WTC11 (cell line): ENCODE results near the gene DNAAF5. TPM values are rescaled to one million over a fixed set of nuclear protein-coding genes. Genes with fewer than 3 reads are reported as not detected.
A peak's percentile ranks its signal among the peaks of the same experiment; 100 is the strongest.

Experiments
- ATAC-seq: fragments of 200-7000 bp; cut with Tn5 transposase; 2 replicates; pipeline ENCODE4 v1.10.0; 2021; ENCODE audit warnings: mild to moderate bottlenecking, moderate library complexity
- Bru-seq: library from RNA; stranded (reverse); fragments of 400-500 nt; gene quantifications from one replicate; lab custom pipeline; 2021; lab: Mats Ljungman, UMichigan
- CTCF ChIA-PET: fragments of 300-600 bp; sonication (Branson Sonifier 250); formaldehyde crosslinking; loops from one replicate; lab custom pipeline; 2021; ENCODE audit warnings: antibody characterized with exemption; lab: Charles Lee
- POLR2A ChIA-PET: fragments of 350-600 bp; sonication (Branson Sonifier 250); formaldehyde crosslinking; loops from one replicate; lab custom pipeline; 2021; ENCODE audit warnings: antibody characterized with exemption; lab: Charles Lee
- DNase-seq: peaks from one replicate; pipeline ENCODE4 v3.0.0; 2021; ENCODE audit warnings: low spot score
- H3K27ac Mint-ChIP-seq: 2 replicates; pipeline ENCODE4 v1.8.0; 2021; ENCODE audit warnings: mixed read lengths
- H3K27me3 Mint-ChIP-seq: 2 replicates; pipeline ENCODE4 v1.8.0; 2021; ENCODE audit warnings: low read depth, mild to moderate bottlenecking, moderate library complexity, mixed read lengths
- H3K36me3 Mint-ChIP-seq: 2 replicates; pipeline ENCODE4 v1.8.0; 2021; ENCODE audit warnings: mixed read lengths
- H3K4me1 Mint-ChIP-seq: 2 replicates; pipeline ENCODE4 v1.8.0; 2022; ENCODE audit warnings: mixed read lengths
- H3K4me3 Mint-ChIP-seq: 2 replicates; pipeline ENCODE4 v1.8.0; 2021; ENCODE audit warnings: mild to moderate bottlenecking, moderate library complexity, mixed read lengths
- H3K9me3 Mint-ChIP-seq: 2 replicates; pipeline ENCODE4 v1.8.0; 2021; ENCODE audit warnings: mixed read lengths
- E2F5 ChIP-seq: sonication (generic); formaldehyde crosslinking; IDR thresholded peaks from 2 replicates; pipeline ENCODE4 v1.8.1; 2022; ENCODE audit warnings: mild to moderate bottlenecking, moderate library complexity, missing genetic modification reagents
- EMX1 ChIP-seq: fragments of 250-450 bp; sonication (Bioruptor Pico); IDR thresholded peaks from 2 replicates; pipeline ENCODE4 v1.8.0; 2021; ENCODE audit warnings: mild to moderate bottlenecking
- FOXP1 ChIP-seq: sonication (generic); formaldehyde crosslinking; IDR thresholded peaks from 2 replicates; pipeline ENCODE4 v1.8.0; 2022; ENCODE audit warnings: missing genetic modification reagents, mild to moderate bottlenecking, moderate library complexity, borderline replicate concordance
- GABPB1 ChIP-seq: sonication (generic); formaldehyde crosslinking; IDR thresholded peaks from 2 replicates; pipeline ENCODE4 v1.8.1; 2023; ENCODE audit warnings: mild to moderate bottlenecking, missing genetic modification reagents
- GRHL2 ChIP-seq: fragments of 250-450 bp; sonication (Bioruptor Pico); IDR thresholded peaks from 2 replicates; pipeline ENCODE4 v1.8.0; 2022; ENCODE audit warnings: mild to moderate bottlenecking, moderate library complexity; ENCODE audit not compliant: insufficient replicate concordance, severe bottlenecking
- HMGA2 ChIP-seq: fragments of 250-450 bp; sonication (Bioruptor Pico); IDR thresholded peaks from 2 replicates; pipeline ENCODE4 v1.4.0; 2021; ENCODE audit warnings: mild to moderate bottlenecking, moderate library complexity
- JUN ChIP-seq: sonication (generic); formaldehyde crosslinking; IDR thresholded peaks from 2 replicates; pipeline ENCODE4 v1.8.0; 2023; ENCODE audit warnings: mild to moderate bottlenecking, missing genetic modification reagents
- MLX ChIP-seq: sonication (generic); formaldehyde crosslinking; IDR thresholded peaks from 2 replicates; pipeline ENCODE4 v1.8.1; 2023; ENCODE audit warnings: mild to moderate bottlenecking, missing genetic modification reagents, moderate library complexity
- MYBL2 ChIP-seq: sonication (generic); formaldehyde crosslinking; IDR thresholded peaks from 2 replicates; pipeline ENCODE4 v1.8.1; 2023; ENCODE audit warnings: mild to moderate bottlenecking, moderate library complexity, missing genetic modification reagents
- NFATC4 ChIP-seq: fragments of 250-450 bp; sonication (Bioruptor Pico); IDR thresholded peaks from 2 replicates; pipeline ENCODE4 v1.9.0; 2021; ENCODE audit warnings: mild to moderate bottlenecking
- NFE2L1 ChIP-seq: sonication (generic); formaldehyde crosslinking; IDR thresholded peaks from 2 replicates; pipeline ENCODE4 v1.8.1; 2023; ENCODE audit warnings: missing genetic modification reagents
- OVOL2 ChIP-seq: fragments of 250-450 bp; sonication (Bioruptor Pico); IDR thresholded peaks from 2 replicates; pipeline ENCODE4 v1.9.0; 2021; ENCODE audit warnings: mild to moderate bottlenecking, borderline replicate concordance
- SMAD4 ChIP-seq: sonication (generic); formaldehyde crosslinking; IDR thresholded peaks from 2 replicates; pipeline ENCODE4 v1.8.0; 2022; ENCODE audit warnings: mild to moderate bottlenecking, missing genetic modification reagents
- TEAD1 ChIP-seq: sonication (generic); formaldehyde crosslinking; IDR thresholded peaks from 2 replicates; pipeline ENCODE4 v1.8.0; 2022; ENCODE audit warnings: mild to moderate bottlenecking, missing genetic modification reagents
- TEAD4 ChIP-seq: sonication (generic); formaldehyde crosslinking; IDR thresholded peaks from 2 replicates; pipeline ENCODE4 v1.8.0; 2022; ENCODE audit warnings: mild to moderate bottlenecking, missing genetic modification reagents
- TP53 ChIP-seq: sonication (generic); formaldehyde crosslinking; IDR thresholded peaks from 2 replicates; pipeline ENCODE4 v1.8.1; 2023; ENCODE audit warnings: mild to moderate bottlenecking, missing genetic modification reagents
- ZMAT4 ChIP-seq: fragments of 250-450 bp; sonication (Bioruptor Pico); IDR thresholded peaks from 2 replicates; pipeline ENCODE4 v1.9.0; 2021; ENCODE audit warnings: mild to moderate bottlenecking
- ZNF219 ChIP-seq: sonication (generic); formaldehyde crosslinking; IDR thresholded peaks from 2 replicates; pipeline ENCODE4 v1.8.0; 2023; ENCODE audit warnings: missing genetic modification reagents, mild to moderate bottlenecking, borderline replicate concordance
- ZNF232 ChIP-seq: sonication (generic); formaldehyde crosslinking; IDR thresholded peaks from 2 replicates; pipeline ENCODE4 v1.8.0; 2022; ENCODE audit warnings: mild to moderate bottlenecking, missing genetic modification reagents
- ZNF263 ChIP-seq: sonication (generic); formaldehyde crosslinking; IDR thresholded peaks from 2 replicates; pipeline ENCODE4 v1.8.1; 2022; ENCODE audit warnings: low read depth, mild to moderate bottlenecking, moderate library complexity, missing genetic modification reagents
- ZNF396 ChIP-seq: fragments of 250-450 bp; sonication (Bioruptor Pico); IDR thresholded peaks from 2 replicates; pipeline ENCODE4 v1.8.0; 2021; ENCODE audit warnings: mild to moderate bottlenecking, moderate library complexity, borderline replicate concordance
- ZNF423 ChIP-seq: fragments of 250-450 bp; sonication (Bioruptor Pico); IDR thresholded peaks from 2 replicates; pipeline ENCODE4 v2.1.2; 2022; ENCODE audit warnings: mild to moderate bottlenecking, moderate library complexity
- long read RNA-seq, 3 experiments: library from RNA in 1 of 3; library from capped mRNA in 1 of 3; library from polyadenylated mRNA in 1 of 3; unstranded in 2 of 3; stranded (forward) in 1 of 3; transcript quantifications; one replicate each; pipeline ENCODE4 v2.0.0, GENCODE V29; 2021
- total RNA-seq: library from RNA; stranded (reverse); gene quantifications from 3 replicates; pipeline ENCODE4 v1.2.3, GENCODE V29; 2021
- TF ChIP-seq, protein P1 (sequence below): sonication (generic); formaldehyde crosslinking; IDR thresholded peaks from 2 replicates; pipeline ENCODE4 v1.8.1; 2023; ENCODE audit warnings: mild to moderate bottlenecking, missing genetic modification reagents
- TF ChIP-seq, protein P2 (sequence below): sonication (generic); formaldehyde crosslinking; IDR thresholded peaks from 2 replicates; pipeline ENCODE4 v1.8.0; 2023; ENCODE audit warnings: missing genetic modification reagents
- TF ChIP-seq, protein P3 (sequence below): sonication (generic); formaldehyde crosslinking; IDR thresholded peaks from 2 replicates; pipeline ENCODE4 v1.8.0; 2022; ENCODE audit warnings: mild to moderate bottlenecking, missing genetic modification reagents
- TF ChIP-seq, protein P4 (sequence below): sonication (generic); formaldehyde crosslinking; IDR thresholded peaks from 2 replicates; pipeline ENCODE4 v1.8.1; 2023; ENCODE audit warnings: mild to moderate bottlenecking, missing genetic modification reagents

The DNAAF5 gene
- total RNA-seq (55.5 to 62.2 TPM (median 56.0 TPM) in 3 replicates), Bru-seq, nascent RNA (percentile 62 among the genes with signal in this experiment)
- long read RNA-seq, experiment 1, transcript DNAAF5-201 (13 exons, 3,410 nt) = major isoform, 291 of 420 reads
- long read RNA-seq, experiment 1, partial matches to known transcripts = 50 of 420 reads
- long read RNA-seq, experiment 1, other reads (novel, unspliced or antisense) = 79 of 420 reads
- long read RNA-seq, experiment 2, transcript DNAAF5-201 (13 exons, 3,410 nt) = major isoform, 32 of 75 reads
- long read RNA-seq, experiment 2, partial matches to known transcripts = 15 of 75 reads
- long read RNA-seq, experiment 2, other reads (novel, unspliced or antisense) = 25 of 75 reads
- long read RNA-seq, experiment 3, partial matches to known transcripts = 0 of 1 reads
- long read RNA-seq, experiment 3, other reads (novel, unspliced or antisense) = 1 of 1 reads

DNA sequence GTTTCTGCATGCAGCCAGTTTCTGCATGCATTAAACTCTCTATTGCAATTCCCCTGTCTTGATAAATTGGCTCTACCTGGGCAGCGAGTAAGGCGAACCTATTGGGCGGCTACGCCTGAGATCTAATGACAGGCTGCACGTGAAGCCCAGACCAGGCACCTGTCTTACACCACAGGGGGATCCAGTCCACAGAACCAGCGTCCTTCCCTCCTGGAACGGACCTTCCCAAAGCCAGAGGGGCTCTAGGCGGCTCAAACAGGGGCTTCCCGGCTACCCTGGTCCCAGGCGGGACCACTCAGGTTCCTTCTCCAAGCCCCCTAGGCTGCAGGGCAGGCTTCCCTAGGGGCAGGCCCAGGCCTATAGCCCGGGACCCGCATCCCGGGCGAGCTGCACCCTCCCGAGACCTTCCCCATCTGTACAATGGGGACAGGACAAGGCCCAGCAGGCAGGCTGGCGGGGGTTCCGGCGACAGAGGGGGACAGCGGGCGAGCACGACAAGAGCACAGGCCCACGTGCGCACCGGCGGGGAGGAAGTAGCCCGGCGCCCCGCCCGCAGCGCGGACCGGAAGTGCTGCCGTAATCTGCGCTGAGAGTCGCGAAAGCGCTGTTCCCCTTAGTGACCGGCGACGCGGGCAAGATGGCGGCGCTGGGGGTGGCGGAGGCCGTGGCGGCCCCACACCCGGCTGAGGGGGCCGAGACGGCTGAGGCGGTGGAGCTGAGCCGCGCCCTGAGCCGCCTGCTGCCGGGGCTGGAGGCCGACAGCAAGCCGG lies at the start of gene DNAAF5:
Gene DNAAF5, plus strand, starts transcription at position 616 of the 770 bp plus-strand sequence. Its CDS starts 22 bp downstream, at position 638.
- CTCF ChIA-PET = no interaction called here
- DNase-seq (peak; percentile 83), ATAC-seq (peak; percentile 63)
- Mint-ChIP-seq H3K27me3 (peaks cover 5% of the 10 kb centered on the region; the same call in 1 of the 2 replicates), H3K4me1 (peaks cover 15% of the 10 kb centered on the region), H3K9me3 (peaks cover 39% of the 10 kb centered on the region), H3K36me3 (peaks cover 58% of the 10 kb centered on the region), H3K27ac (no peak within 1 kb of the TSS), H3K4me3 (peak within 1 kb of the TSS; percentile 80)
- POLR2A ChIA-PET = interaction anchor here (1.1 kb wide), 1 partner anchor 15 kb away, joined by 4 read pairs; no protein-coding TSS in a partner anchor
- TF ChIP-seq, protein P1, sequence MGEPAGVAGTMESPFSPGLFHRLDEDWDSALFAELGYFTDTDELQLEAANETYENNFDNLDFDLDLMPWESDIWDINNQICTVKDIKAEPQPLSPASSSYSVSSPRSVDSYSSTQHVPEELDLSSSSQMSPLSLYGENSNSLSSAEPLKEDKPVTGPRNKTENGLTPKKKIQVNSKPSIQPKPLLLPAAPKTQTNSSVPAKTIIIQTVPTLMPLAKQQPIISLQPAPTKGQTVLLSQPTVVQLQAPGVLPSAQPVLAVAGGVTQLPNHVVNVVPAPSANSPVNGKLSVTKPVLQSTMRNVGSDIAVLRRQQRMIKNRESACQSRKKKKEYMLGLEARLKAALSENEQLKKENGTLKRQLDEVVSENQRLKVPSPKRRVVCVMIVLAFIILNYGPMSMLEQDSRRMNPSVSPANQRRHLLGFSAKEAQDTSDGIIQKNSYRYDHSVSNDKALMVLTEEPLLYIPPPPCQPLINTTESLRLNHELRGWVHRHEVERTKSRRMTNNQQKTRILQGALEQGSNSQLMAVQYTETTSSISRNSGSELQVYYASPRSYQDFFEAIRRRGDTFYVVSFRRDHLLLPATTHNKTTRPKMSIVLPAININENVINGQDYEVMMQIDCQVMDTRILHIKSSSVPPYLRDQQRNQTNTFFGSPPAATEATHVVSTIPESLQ = no peak
- TF ChIP-seq GABPB1 (CRISPR knock-in tag) (peak; percentile 84), HMGA2 (CRISPR knock-in tag) (no peak), OVOL2 (no peak), TEAD1 (CRISPR knock-in tag) (peak; percentile 43; the same call in 1 of the 2 replicates), ZNF219 (CRISPR knock-in tag) (no peak), FOXP1 (CRISPR knock-in tag) (peak; percentile 79; the same call in 1 of the 2 replicates), MLX (CRISPR knock-in tag) (no peak), ZNF263 (CRISPR knock-in tag) (no peak), NFATC4 (CRISPR knock-in tag) (no peak), EMX1 (no peak), ZNF423 (CRISPR knock-in tag) (peak; percentile 22; the same call in 1 of the 2 replicates), NFE2L1 (CRISPR knock-in tag) (peak; percentile 91; the same call in 1 of the 2 replicates), ZMAT4 (CRISPR knock-in tag) (no peak), MYBL2 (CRISPR knock-in tag) (peak; percentile 93), ZNF396 (CRISPR knock-in tag) (no peak), E2F5 (CRISPR knock-in tag) (no peak; the same call in 1 of the 2 replicates), TEAD4 (0 out of 2 replicates have a peak, but pooled peaks have one; percentile 46), GRHL2 (CRISPR knock-in tag) (no peak), TP53 (no peak), SMAD4 (CRISPR knock-in tag) (no peak), ZNF232 (CRISPR knock-in tag) (peak; percentile 47; the same call in 1 of the 2 replicates), JUN (CRISPR knock-in tag) (no peak; the same call in 1 of the 2 replicates)
- TF ChIP-seq, protein P2, sequence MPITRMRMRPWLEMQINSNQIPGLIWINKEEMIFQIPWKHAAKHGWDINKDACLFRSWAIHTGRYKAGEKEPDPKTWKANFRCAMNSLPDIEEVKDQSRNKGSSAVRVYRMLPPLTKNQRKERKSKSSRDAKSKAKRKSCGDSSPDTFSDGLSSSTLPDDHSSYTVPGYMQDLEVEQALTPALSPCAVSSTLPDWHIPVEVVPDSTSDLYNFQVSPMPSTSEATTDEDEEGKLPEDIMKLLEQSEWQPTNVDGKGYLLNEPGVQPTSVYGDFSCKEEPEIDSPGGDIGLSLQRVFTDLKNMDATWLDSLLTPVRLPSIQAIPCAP (CRISPR knock-in tag) = peak; percentile 84; the same call in 1 of the 2 replicates
- TF ChIP-seq, protein P3, sequence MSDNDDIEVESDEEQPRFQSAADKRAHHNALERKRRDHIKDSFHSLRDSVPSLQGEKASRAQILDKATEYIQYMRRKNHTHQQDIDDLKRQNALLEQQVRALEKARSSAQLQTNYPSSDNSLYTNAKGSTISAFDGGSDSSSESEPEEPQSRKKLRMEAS (CRISPR knock-in tag) = peak; percentile 98
- TF ChIP-seq, protein P4, sequence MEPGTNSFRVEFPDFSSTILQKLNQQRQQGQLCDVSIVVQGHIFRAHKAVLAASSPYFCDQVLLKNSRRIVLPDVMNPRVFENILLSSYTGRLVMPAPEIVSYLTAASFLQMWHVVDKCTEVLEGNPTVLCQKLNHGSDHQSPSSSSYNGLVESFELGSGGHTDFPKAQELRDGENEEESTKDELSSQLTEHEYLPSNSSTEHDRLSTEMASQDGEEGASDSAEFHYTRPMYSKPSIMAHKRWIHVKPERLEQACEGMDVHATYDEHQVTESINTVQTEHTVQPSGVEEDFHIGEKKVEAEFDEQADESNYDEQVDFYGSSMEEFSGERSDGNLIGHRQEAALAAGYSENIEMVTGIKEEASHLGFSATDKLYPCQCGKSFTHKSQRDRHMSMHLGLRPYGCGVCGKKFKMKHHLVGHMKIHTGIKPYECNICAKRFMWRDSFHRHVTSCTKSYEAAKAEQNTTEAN (CRISPR knock-in tag) = peak; percentile 87; the same call in 1 of the 2 replicates
